CD4-positive, CD25-positive, alpha-beta regulatory T cell (primary cell): ENCODE measurements around the gene DCTPP1. TPM values are rescaled to one million over a fixed set of nuclear protein-coding genes. Genes with fewer than 3 reads are reported as not detected.

Experiments used
- ATAC-seq, 2 donors: fragments of 150-1000 bp; cut with Tn5 transposase; one replicate each; pipeline ENCODE4 v1.10.0; 2021; ENCODE audit warnings: low read depth in 2 of 2, moderate number of reproducible peaks in 2 of 2, moderate library complexity in 1 of 2
- DNase-seq, 3 donors: peaks; one replicate each; pipeline versions ENCODE4 v3.0.0 to v3.0.0-alpha.2; 2012 to 2022; ENCODE audit warnings: mixed read lengths in 1 of 3
- H3K27ac ChIP-seq: one replicate; pipeline ENCODE4 v1.7.0; 2013; ENCODE audit warnings: mild to moderate bottlenecking, low read length; ENCODE audit not compliant: insufficient read depth, poor library complexity, severe bottlenecking
- H3K27me3 ChIP-seq: one replicate; pipeline ENCODE4 v1.7.0; 2013; ENCODE audit warnings: low read length; ENCODE audit not compliant: control insufficient read depth, insufficient read depth
- H3K36me3 ChIP-seq: one replicate; pipeline ENCODE4 v1.7.0; 2013; ENCODE audit warnings: mild to moderate bottlenecking, low read length, moderate library complexity; ENCODE audit not compliant: control insufficient read depth, insufficient read depth
- H3K4me1 ChIP-seq: 2 replicates; pipeline ENCODE4 v1.7.0; 2013; ENCODE audit warnings: mild to moderate bottlenecking, low read length; ENCODE audit not compliant: insufficient read depth, control insufficient read depth, poor library complexity, severe bottlenecking
- H3K4me3 ChIP-seq: one replicate; pipeline ENCODE4 v1.7.0; 2013; ENCODE audit warnings: low read depth, mild to moderate bottlenecking, low read length, moderate library complexity
- H3K9me3 ChIP-seq, 2 experiments: 1 replicate in 1 of 2; 2 replicates in 1 of 2; pipeline ENCODE4 v1.7.0; 2013; ENCODE audit warnings: low read length in 2 of 2, mild to moderate bottlenecking in 1 of 2, moderate library complexity in 1 of 2; ENCODE audit not compliant: control insufficient read depth in 2 of 2
- H3K27ac Mint-ChIP-seq, 3 donors: one replicate each; pipeline ENCODE4 v1.8.0; 2020 to 2022; ENCODE audit warnings: mild to moderate bottlenecking in 3 of 3, mixed read lengths in 3 of 3, moderate library complexity in 2 of 3
- H3K27me3 Mint-ChIP-seq: one replicate; pipeline ENCODE4 v1.8.0; 2022; ENCODE audit warnings: mild to moderate bottlenecking, mixed read lengths
- H3K36me3 Mint-ChIP-seq: one replicate; pipeline ENCODE4 v1.8.0; 2020; ENCODE audit warnings: mixed read lengths
- H3K4me1 Mint-ChIP-seq, 4 donors: one replicate each; pipeline ENCODE4 v1.8.0; 2020 to 2022; ENCODE audit warnings: mixed read lengths in 4 of 4, mild to moderate bottlenecking in 1 of 4
- H3K4me3 Mint-ChIP-seq, 4 donors: one replicate each; pipeline ENCODE4 v1.8.0; 2020 to 2022; ENCODE audit warnings: mild to moderate bottlenecking in 4 of 4, mixed read lengths in 4 of 4, moderate library complexity in 3 of 4
- H3K9me3 Mint-ChIP-seq, 7 donors: one replicate each; pipeline ENCODE4 v1.8.0; 2020 to 2022; ENCODE audit warnings: mixed read lengths in 7 of 7, mild to moderate bottlenecking in 3 of 7, moderate library complexity in 2 of 7
- polyA plus RNA-seq, 4 donors: library from polyadenylated mRNA; unstranded; fragments of 300-500 nt; fragmentation: Illumina TruSeq; gene quantifications; one replicate each; pipeline ENCODE4 v1.2.3, GENCODE V29; 2021
- total RNA-seq: library from RNA; stranded (reverse); gene quantifications from one replicate; pipeline ENCODE4 v1.2.3, GENCODE V29; 2022

DCTPP1 gene
- total and polyA plus RNA-seq, 5 donors from 2014 or later, result 20.1 to 110 (median 102) TPM

DNA sequence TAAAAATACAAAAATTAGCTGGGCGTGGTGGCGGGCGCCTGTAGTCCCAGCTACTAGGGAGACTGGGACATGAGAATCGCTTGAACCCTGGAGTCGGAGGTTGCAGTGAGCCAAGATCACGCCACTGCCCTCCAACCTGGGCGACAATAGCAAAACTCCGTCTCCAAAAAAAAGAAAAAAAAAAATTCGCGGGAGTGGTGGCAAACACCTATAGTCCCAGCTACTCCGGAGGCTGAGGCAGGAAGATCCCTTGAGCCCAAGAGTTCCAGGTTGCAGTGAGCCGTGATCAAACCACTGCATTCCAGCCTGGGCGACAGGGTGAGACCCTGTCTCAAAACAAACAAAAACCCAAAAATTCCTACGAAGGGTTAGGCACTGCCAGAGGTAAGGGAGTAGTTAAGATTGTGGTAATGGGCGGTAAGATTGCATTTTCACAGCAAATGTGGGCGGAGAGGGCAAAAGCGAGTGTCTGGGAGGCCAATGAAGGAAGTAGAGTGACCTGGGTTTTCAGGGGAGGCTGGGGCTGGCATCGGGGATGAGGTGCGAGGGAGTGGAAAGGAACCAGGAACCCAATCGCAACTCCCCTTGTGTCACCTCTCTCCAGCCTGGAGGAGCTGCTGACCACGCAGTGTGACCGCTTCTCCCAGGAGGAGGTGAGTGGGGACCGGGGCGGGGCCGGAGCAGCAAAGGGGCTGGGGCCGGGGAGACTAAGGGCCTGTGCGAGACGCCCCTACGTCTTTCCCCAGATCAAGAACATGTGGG, 52.6 kb downstream of the DCTPP1 start:
- H3K4me1 Mint-ChIP-seq, result peaks cover 0 to 60% (median 30%) of the 10 kb centered on the region in 4 donors
- ATAC-seq, result no peak

DNA sequence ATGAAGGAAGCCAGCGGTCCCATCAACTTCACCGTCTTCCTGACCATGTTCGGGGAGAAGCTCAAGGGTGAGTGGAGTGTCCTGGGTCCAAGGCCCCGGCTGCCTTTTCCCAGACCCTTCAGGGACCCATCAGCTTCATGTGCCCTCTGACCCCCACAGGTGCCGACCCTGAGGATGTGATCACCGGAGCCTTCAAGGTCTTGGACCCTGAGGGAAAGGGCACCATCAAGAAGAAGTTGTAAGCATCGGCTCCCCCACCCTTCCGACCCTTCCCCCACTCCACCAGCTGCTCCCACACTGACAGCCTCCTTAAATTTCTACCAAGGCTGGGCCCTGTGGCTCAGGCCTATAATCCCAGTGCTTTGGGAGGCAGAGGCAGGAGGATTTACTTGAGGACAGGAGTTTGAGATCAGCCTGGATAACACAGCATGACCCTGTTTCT, 53.3 kb downstream of the DCTPP1 start:
- Mint-ChIP-seq H3K4me3 (peak overlapping the region in 1 of 4 donors; percentile 99), H3K4me1 (peaks cover 0 to 60% (median 34%) of the 10 kb centered on the region in 4 donors), H3K36me3 (peaks cover 4% of the 10 kb centered on the region), H3K27me3 (peaks cover 9% of the 10 kb centered on the region), H3K9me3 (peaks cover 0 to 2% (median 0%) of the 10 kb centered on the region in 7 donors), H3K27ac (peak overlapping the region in 2 of 3 donors; percentile 100)
- Histone ChIP-seq H3K4me1 (peaks cover 50% of the 10 kb centered on the region), H3K27ac (peak overlapping the region; percentile 100), H3K36me3 (no peaks in the 10 kb centered on the region), H3K9me3 (no peaks in the 10 kb centered on the region), H3K27me3 (no peaks in the 10 kb centered on the region), H3K4me3 (no peak overlapping the region)
- DNase-seq (no peak), ATAC-seq (no peak)

More for the DNA sequence above, 52.6 kb downstream of the DCTPP1 start:
- H3K27me3 ChIP-seq, result no peaks in the 10 kb centered on the region
- Mint-ChIP-seq H3K36me3 (peaks cover 4% of the 10 kb centered on the region), H3K27ac (peak overlapping the region; percentile 93 to 100 (median 100)), H3K9me3 (peaks cover 0 to 2% (median 0%) of the 10 kb centered on the region in 7 donors), H3K4me3 (peak overlapping the region; percentile 95 to 99 (median 98)), H3K27me3 (peaks cover 9% of the 10 kb centered on the region)
- no peaks in the 10 kb centered on the region for H3K9me3 ChIP-seq
- H3K27ac ChIP-seq, result peak overlapping the region; percentile 100
- peak overlapping the region; percentile 53 for H3K4me3 ChIP-seq
- H3K4me1 ChIP-seq, result peaks cover 54% of the 10 kb centered on the region
- no peak for DNase-seq
- H3K36me3 ChIP-seq, result no peaks in the 10 kb centered on the region

DNA sequence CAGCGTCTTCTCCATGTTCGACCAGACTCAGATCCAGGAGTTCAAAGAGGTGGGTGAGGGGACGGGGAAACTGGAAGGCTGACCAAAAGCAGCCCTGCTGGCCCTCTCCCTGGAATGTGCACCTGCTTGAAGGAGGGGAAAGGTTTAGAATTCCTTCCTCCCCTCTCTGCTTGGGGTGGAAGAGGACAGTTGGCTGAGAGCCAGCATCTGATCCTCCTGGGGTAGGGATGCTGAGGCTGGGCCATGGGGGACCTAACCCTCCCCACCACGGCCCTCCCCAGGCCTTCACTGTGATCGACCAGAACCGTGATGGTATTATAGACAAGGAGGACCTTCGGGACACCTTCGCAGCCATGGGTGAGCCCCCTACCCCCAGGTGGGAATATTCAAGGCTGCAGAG, 54.0 kb downstream of the DCTPP1 start:
- H3K27ac ChIP-seq, result peak overlapping the region; percentile 100
- H3K27ac Mint-ChIP-seq, result peak overlapping the region in 2 of 3 donors; percentile 75 to 100
- DNase-seq, result no peak
- peaks cover 0 to 60% (median 35%) of the 10 kb centered on the region in 4 donors for H3K4me1 Mint-ChIP-seq
- peaks cover 50% of the 10 kb centered on the region for H3K4me1 ChIP-seq
- peaks cover 9% of the 10 kb centered on the region for H3K27me3 Mint-ChIP-seq
- no peaks in the 10 kb centered on the region for H3K27me3 ChIP-seq
- H3K36me3 ChIP-seq, result no peaks in the 10 kb centered on the region
- H3K4me3 Mint-ChIP-seq, result peak overlapping the region in 1 of 4 donors; percentile 15
- H3K9me3 ChIP-seq, result no peaks in the 10 kb centered on the region
- no peak for ATAC-seq
- peaks cover 4% of the 10 kb centered on the region for H3K36me3 Mint-ChIP-seq
- peaks cover 0 to 2% (median 0%) of the 10 kb centered on the region in 7 donors for H3K9me3 Mint-ChIP-seq
- no peak overlapping the region for H3K4me3 ChIP-seq

DNA sequence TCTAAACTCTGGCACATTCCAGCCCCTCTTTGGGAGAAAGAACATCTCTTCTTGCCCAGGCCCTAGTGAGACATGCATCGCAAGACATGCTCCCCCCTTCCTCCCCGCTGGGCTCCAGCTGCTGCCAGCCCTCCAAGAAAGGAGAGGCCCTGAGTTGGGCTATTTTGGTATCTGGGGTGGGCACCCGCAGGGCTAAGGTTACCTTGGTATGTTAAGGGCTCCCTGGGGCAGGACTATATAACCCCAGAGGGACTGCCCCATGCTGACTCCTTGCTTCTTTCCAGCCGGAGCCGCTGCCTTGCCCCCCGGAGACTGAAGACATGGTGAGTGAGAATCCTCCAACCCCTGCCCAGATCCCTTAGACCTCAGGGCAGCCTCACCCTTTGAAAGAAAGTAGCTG, 55.3 kb downstream of the DCTPP1 start, which contains the start of gene MYL11:
Gene MYL11, plus strand, starts transcription at position 265 of the 400 bp plus-strand sequence. Its CDS starts 56 bp downstream, at position 321.
- H3K4me3 Mint-ChIP-seq, result peak within 1 kb of the TSS in 2 of 4 donors; percentile 15 to 64
- H3K27me3 ChIP-seq, result no peaks in the 10 kb centered on the region
- peak within 1 kb of the TSS; percentile 75 to 100 (median 82) for H3K27ac Mint-ChIP-seq
- no peaks in the 10 kb centered on the region for H3K36me3 ChIP-seq
- H3K4me3 ChIP-seq, result no peak within 1 kb of the TSS
- ATAC-seq (no peak), DNase-seq (no peak)
- no peaks in the 10 kb centered on the region for H3K36me3 Mint-ChIP-seq
- H3K4me1 Mint-ChIP-seq, result peaks cover 0 to 52% (median 27%) of the 10 kb centered on the region in 4 donors
- peaks cover 38% of the 10 kb centered on the region for H3K4me1 ChIP-seq
- H3K27me3 Mint-ChIP-seq, result peaks cover 9% of the 10 kb centered on the region
- H3K27ac ChIP-seq, result no peak within 1 kb of the TSS
- H3K9me3 ChIP-seq, result no peaks in the 10 kb centered on the region
- peaks cover 0 to 2% (median 0%) of the 10 kb centered on the region in 7 donors for H3K9me3 Mint-ChIP-seq

Other genes starting within 250 kb of the DCTPP1 start
- 850 TPM for gene CORO1A, start 246.4 kb downstream of the DCTPP1 start, total RNA-seq
- gene CORO1A, start 246.4 kb downstream of the DCTPP1 start, polyA plus RNA-seq, result 1,000 to 10,000 TPM; 1,269 to 1,770 (median 1,540) TPM
- gene BOLA2B, start 236.4 kb downstream of the DCTPP1 start, total RNA-seq, result 58.2 TPM
- 100 to 1,000 TPM; 163 to 225 (median 191) TPM for gene BOLA2B, start 236.4 kb downstream of the DCTPP1 start, polyA plus RNA-seq
- gene SLX1A, start 236.2 kb downstream of the DCTPP1 start, total RNA-seq, result 50.3 TPM
- 100 to 1,000 TPM in 3 of 4 donors, 10 to 100 TPM in 1; 56.8 to 136 (median 102) TPM for gene SLX1A, start 236.2 kb downstream of the DCTPP1 start, polyA plus RNA-seq
- gene SULT1A3, start 230.8 kb downstream of the DCTPP1 start, total RNA-seq, result 19.3 TPM
- 1 to 10 TPM in 1 of 4 donors, under 1 TPM in 2, not detected in 1; 0.71 to 1.5 (median 0.91) TPM for gene SULT1A3, start 230.8 kb downstream of the DCTPP1 start, polyA plus RNA-seq
- gene NPIPB13, start 181.6 kb downstream of the DCTPP1 start, total RNA-seq, result 30.5 TPM
- gene NPIPB13, start 181.6 kb downstream of the DCTPP1 start, polyA plus RNA-seq, result 1 to 10 TPM in 1 of 4 donors, under 1 TPM in 3; 0.68 to 1.0 (median 0.86) TPM
- 46.7 TPM for gene CD2BP2, start 74.7 kb downstream of the DCTPP1 start, total RNA-seq
- gene CD2BP2, start 74.7 kb downstream of the DCTPP1 start, polyA plus RNA-seq, result 10 to 100 TPM; 33.5 to 42.1 (median 37.2) TPM
- gene TBC1D10B, start 59.5 kb downstream of the DCTPP1 start, total RNA-seq, result 32.2 TPM
- 10 to 100 TPM in 1 of 4 donors, 1 to 10 TPM in 3; 7.1 to 11.7 (median 8.2) TPM for gene TBC1D10B, start 59.5 kb downstream of the DCTPP1 start, polyA plus RNA-seq
- gene MYL11, start 55.2 kb downstream of the DCTPP1 start, total RNA-seq, result 4.1 TPM
- 1 to 10 TPM in 1 of 4 donors, not detected in 3; 1.7 TPM for gene MYL11, start 55.2 kb downstream of the DCTPP1 start, polyA plus RNA-seq
- 198 TPM for gene SEPTIN1, start 47.5 kb downstream of the DCTPP1 start, total RNA-seq
- 100 to 1,000 TPM; 157 to 205 (median 170) TPM for gene SEPTIN1, start 47.5 kb downstream of the DCTPP1 start, polyA plus RNA-seq
- gene ZNF48, start 34.6 kb downstream of the DCTPP1 start, total RNA-seq, result 6.0 TPM
- gene ZNF48, start 34.6 kb downstream of the DCTPP1 start, polyA plus RNA-seq, result 1 to 10 TPM; 4.5 to 8.0 (median 6.7) TPM
- 2.3 TPM for gene ZNF771, start 22.4 kb downstream of the DCTPP1 start, total RNA-seq
- 1 to 10 TPM; 1.7 to 3.8 (median 3.3) TPM for gene ZNF771, start 22.4 kb downstream of the DCTPP1 start, polyA plus RNA-seq
- gene SEPHS2, start 15.8 kb upstream of the DCTPP1 start, total RNA-seq, result 26.0 TPM
- gene SEPHS2, start 15.8 kb upstream of the DCTPP1 start, polyA plus RNA-seq, result 10 to 100 TPM; 76.4 to 89.8 (median 81.5) TPM
- gene ITGAL, start 42.7 kb upstream of the DCTPP1 start, total RNA-seq, result 393 TPM
- 100 to 1,000 TPM; 106 to 155 (median 116) TPM for gene ITGAL, start 42.7 kb upstream of the DCTPP1 start, polyA plus RNA-seq
- 4.0 TPM for gene ZNF768, start 96.5 kb upstream of the DCTPP1 start, total RNA-seq
- 1 to 10 TPM in 1 of 4 donors, under 1 TPM in 3; 0.40 to 1.2 (median 0.66) TPM for gene ZNF768, start 96.5 kb upstream of the DCTPP1 start, polyA plus RNA-seq
- 5.0 TPM for gene ZNF747, start 104.8 kb upstream of the DCTPP1 start, total RNA-seq
- 1 to 10 TPM; 6.4 to 9.4 (median 8.6) TPM for gene ZNF747, start 104.8 kb upstream of the DCTPP1 start, polyA plus RNA-seq
- 15.6 TPM for gene ZNF764, start 128.3 kb upstream of the DCTPP1 start, total RNA-seq
- gene ZNF764, start 128.3 kb upstream of the DCTPP1 start, polyA plus RNA-seq, result 1 to 10 TPM; 4.8 to 6.5 (median 5.7) TPM
- gene ZNF688, start 141.7 kb upstream of the DCTPP1 start, total RNA-seq, result 12.1 TPM
- 10 to 100 TPM; 34.5 to 59.1 (median 50.5) TPM for gene ZNF688, start 141.7 kb upstream of the DCTPP1 start, polyA plus RNA-seq
- 9.3 TPM for gene ZNF785, start 155.7 kb upstream of the DCTPP1 start, total RNA-seq
- 1 to 10 TPM; 1.4 to 3.5 (median 2.5) TPM for gene ZNF785, start 155.7 kb upstream of the DCTPP1 start, polyA plus RNA-seq
- gene ZNF689, start 180.4 kb upstream of the DCTPP1 start, total RNA-seq, result 14.0 TPM
- gene ZNF689, start 180.4 kb upstream of the DCTPP1 start, polyA plus RNA-seq, result 10 to 100 TPM in 2 of 4 donors, 1 to 10 TPM in 2; 8.1 to 16.0 (median 12.2) TPM
- 104 TPM for gene PRR14, start 220.9 kb upstream of the DCTPP1 start, total RNA-seq
- 10 to 100 TPM; 12.7 to 15.5 (median 13.8) TPM for gene PRR14, start 220.9 kb upstream of the DCTPP1 start, polyA plus RNA-seq
- 179 TPM for gene FBRS, start 228.4 kb upstream of the DCTPP1 start, total RNA-seq
- gene FBRS, start 228.4 kb upstream of the DCTPP1 start, polyA plus RNA-seq, result 1 to 10 TPM; 2.3 to 4.2 (median 3.3) TPM